NCI-H1417 treated with DMSO at 0.1 percent for 48 hours (cell line): ENCODE measurements around the gene RAB7A.
"Not testable (repeated sequence)": the region's sequence is repeated elsewhere in the genome, so short reads cannot be mapped to it uniquely, and the experiment has no call there.

Experiments
- DNase-seq: peaks from one replicate; lab custom pipeline; 2025; lab: John Stamatoyannopoulos, UW

The RAB7A gene

DNA sequence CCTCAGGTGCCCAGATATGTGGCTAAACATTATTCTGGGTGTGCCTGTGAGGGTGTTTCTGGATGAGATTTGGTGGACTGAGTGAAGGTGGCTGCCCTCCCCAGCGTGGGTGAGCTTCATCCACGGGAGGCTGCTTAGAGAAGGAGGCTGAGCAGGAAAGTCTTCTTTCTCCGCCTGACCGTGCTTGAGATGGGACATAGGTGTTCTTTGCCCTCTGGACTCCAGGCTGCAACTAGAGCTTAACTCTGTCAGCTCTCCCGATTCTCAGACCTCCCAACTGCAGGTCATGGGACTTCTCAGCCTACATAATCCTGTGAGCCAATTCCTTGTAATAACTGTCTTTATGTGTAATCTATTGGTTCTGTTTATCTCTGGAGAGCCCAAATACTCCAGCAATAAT is 34.1 kb downstream of the RAB7A start:
- no peak for DNase-seq

DNA sequence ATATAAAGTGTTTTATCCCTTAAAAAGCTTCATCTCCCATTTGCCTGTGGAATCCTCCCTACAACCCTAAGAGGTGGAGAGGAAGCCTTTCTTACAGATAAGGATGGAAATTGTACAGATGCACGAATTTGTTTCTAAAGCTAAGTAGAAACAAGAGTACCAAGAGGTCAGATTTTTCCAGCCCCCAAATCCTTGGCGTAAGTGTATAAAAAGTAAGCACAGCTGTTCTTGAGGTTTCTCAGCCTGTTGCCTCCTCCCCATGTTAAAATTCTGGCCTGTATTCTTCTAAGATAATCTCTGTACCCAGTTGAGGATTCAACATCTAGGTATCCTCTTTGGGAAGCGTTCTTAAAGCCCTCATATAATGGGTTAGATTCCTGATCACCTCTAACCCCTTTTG is 34.9 kb downstream of the RAB7A start:
- no peak for DNase-seq

DNA sequence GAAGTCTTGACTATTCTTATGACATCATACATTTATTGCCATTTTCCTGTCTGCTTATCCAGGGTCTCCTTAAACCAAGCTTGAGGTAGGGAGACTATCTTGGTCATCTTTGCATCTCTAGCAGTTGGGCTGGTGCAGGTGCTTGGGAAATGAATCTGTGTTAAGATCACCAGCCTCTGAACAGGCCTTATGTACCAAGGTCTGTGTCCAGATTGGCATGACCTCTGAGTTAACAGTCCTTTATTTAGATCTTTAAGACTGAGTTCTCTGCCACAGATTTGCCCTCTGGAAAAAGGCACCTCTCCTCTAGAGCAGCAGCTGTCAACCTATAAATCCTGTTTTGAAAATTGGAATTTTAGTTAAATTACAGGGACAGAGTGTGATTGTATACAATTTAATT is 35.4 kb downstream of the RAB7A start:
- DNase-seq, result no peak

- DNase-seq, result no peak
These were observed 38.0 kb downstream of the RAB7A start for GRCh38 chr3:128763967-128764366.

- DNase-seq, result no peak
These were observed 38.9 kb downstream of the RAB7A start for GRCh38 chr3:128764863-128765262.

- DNase-seq, result no peak
These were observed 41.2 kb downstream of the RAB7A start for GRCh38 chr3:128767094-128767750.

- no peak for DNase-seq
These were observed 42.5 kb downstream of the RAB7A start for GRCh38 chr3:128768471-128768870.

DNA sequence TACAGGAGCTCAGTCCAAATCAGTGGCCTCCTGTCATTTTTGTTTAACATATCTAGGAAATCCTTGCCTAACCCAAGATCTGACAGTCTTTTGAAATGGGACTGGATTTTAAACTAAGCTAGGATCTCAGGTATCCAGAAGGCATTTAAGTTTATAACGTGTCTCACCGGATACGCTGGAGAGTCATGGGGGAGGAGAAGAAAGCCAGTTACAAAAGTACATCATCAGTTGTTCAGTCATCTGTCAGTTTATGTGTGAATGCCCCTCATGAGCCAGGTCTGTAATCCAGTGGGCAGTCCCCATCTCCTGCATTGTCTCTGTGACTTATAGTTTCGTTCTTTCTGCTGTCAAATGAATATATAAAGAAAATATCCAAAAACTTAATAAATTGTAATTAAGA is 44.4 kb downstream of the RAB7A start:
- no peak for DNase-seq

GRCh38 chr3:128773189-128773588 is 47.2 kb downstream of the RAB7A start:
- DNase-seq, result not testable (repeated sequence)

DNA sequence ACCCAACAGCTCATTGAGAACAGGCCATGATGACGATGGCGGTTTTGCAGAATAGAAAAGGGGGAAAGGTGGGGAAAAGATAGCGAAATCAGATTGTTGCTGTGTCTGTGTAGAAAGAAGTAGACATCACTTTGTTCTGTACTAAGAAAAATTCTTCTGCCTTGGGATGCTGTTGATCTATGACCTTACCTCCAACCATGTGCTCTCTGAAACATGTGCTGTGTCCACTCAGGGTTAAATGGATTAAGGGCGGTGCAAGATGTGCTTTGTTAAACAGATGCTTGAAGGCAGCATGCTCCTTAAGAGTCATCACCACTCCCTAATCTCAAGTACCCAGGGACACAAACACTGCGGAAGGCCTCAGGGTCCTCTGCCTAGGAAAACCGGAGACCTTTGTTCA is 47.6 kb downstream of the RAB7A start:
- not testable (repeated sequence) for DNase-seq

GRCh38 chr3:128775241-128775640 is 49.3 kb downstream of the RAB7A start:
- no peak for DNase-seq

DNA sequence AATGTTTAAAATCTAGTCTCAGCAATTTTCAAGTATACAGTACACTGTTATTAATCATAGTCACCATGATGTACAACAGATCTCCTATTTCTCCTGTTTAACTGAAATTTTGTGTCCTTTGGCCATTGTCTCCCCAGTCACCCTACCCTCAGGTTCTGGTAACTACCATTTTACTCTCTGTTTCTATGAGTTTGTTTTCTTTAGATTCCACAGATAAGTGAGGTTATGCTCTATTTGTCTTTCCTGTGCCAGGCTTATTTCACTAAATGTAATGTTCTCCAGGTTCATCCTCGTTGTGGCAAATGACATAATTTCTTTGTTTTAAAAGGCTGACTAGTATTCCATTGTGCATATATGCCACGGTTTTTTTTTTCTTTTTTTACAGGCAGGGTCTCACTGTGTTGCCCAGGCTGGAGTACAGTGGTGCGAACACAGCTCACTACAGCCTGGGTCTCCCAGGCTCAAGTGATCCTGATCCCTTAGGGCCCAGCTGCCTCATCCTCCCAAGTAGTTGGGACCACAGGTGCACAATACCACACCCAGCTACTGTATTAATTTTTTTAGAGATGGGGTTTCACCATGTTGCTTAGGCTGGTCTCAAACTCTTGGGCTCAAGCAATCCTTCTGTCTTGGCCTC is 50.0 kb downstream of the RAB7A start:
- no peak for DNase-seq

DNA sequence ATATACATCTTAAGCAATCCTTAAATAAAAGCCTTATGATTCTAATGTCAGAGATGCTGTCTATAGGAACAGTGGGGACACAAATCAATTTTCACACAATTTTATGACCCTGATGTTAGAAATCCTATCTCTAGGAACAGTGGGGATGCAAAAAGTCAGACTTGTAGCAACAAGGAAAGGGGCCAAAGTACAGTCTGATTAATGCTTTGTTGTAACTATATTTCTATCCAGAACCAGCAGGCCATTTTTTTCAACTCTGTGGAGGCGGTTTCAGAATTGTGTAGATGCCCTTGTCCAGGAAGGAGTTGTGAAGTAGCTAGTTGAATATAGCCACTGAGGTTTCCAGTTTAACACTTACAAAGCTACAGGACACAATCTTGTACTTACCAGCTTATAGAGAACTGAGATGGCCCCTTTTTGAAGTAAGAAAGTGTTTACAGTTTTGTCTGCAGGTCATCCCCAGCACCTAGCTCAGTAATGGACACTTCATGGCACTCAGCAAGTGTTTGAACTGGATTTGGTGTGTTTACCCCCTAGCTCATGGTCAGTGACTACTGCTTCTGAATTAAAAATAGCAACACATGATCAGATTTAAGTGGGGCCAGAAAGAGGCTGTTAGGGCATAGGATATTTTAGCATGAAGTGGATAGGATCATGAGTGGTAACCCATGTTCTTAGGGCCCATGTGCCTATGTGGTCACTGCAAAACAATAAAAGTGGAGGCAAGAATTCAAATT is 54.3 kb downstream of the RAB7A start:
- DNase-seq, result no peak

GRCh38 chr3:128781164-128781563 is 55.2 kb downstream of the RAB7A start:
- no peak for DNase-seq

GRCh38 chr3:128782282-128783146 is 56.5 kb downstream of the RAB7A start:
- no peak for DNase-seq

GRCh38 chr3:128783774-128784173 is 57.8 kb downstream of the RAB7A start:
- no peak for DNase-seq

- no peak for DNase-seq
These were observed 58.2 kb downstream of the RAB7A start for GRCh38 chr3:128784232-128784631.

GRCh38 chr3:128784843-128785242 is 58.9 kb downstream of the RAB7A start:
- no peak for DNase-seq

GRCh38 chr3:128786434-128787020 is 60.5 kb downstream of the RAB7A start:
- no peak for DNase-seq

DNA sequence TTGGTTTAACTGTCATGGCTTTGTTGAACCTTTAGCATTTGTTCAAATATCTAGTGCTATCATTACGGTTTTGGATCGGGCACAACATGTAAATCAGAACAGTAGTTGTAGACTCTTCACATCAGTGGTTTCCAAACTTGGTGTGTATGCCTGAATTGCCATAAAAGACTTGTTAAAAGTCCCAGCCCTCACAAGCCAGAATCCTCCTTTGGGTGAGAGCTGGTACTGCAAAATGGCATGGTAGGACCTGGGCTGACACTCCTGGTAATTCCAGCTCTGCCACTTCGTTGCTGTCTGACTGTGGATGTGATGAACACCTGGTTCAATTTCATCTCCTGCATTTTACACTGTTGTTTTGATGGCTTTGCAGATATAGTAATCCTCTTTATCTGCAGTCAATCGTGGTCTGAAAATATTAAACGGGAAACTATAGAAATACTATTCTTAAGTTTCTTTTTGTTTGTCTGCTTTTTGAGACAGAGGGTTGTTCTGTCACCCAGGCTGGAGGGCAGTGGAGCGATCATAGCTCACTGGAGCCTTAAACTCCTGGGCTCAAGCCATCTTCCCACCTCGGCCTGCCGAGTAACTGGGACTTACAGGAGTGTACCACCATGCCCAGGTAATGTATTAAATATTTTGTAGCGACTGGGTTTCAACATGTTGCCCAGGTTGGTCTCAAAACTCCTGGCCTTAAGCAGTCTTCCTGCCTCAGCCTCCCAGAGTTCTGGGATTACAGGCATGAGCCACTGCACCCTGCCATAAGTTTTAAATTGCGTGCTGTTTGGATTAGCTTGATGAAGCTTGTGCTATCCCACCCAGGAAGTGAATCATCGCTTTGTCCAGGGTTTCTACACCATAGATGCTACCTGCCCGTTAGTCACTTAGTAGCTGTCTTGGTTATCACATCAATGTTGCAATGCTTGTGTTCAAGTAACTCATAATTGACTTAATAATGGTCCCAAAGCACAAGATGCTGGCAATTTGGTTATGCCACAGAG is 61.6 kb downstream of the RAB7A start:
- DNase-seq, result no peak
